ENCODE data around the gene CDC42BPB.

The CDC42BPB gene

GRCh38 chr14:103023881-103024473 is 33.4 kb downstream of the CDC42BPB start:
- Histone ChIP-seq H3K4me1 (peaks cover 8% of the 10 kb centered on the region), H3K9me3 (no peaks in the 10 kb centered on the region), H3K36me3 (no peaks in the 10 kb centered on the region; the same call in 1 of the 2 replicates), H3K27me3 (no peaks in the 10 kb centered on the region), H3K4me3 (ENCODE audit: low read depth, low read length) (peak overlapping the region; percentile 29)
- no peak for TF ChIP-seq CTCF (IDR thresholded peaks at IDR 0.05; ENCODE audit: low read depth, low read length)
- no peak for DNase-seq

- H3K9me3 ChIP-seq: no peaks in the 10 kb centered on the region
- H3K27me3 ChIP-seq: no peaks in the 10 kb centered on the region
- H3K4me1 ChIP-seq: peaks cover 8% of the 10 kb centered on the region
- TF ChIP-seq CTCF (IDR thresholded peaks at IDR 0.05; ENCODE audit: low read depth, low read length): no peak
- no peaks in the 10 kb centered on the region; the same call in 1 of the 2 replicates for H3K36me3 ChIP-seq
- H3K4me3 ChIP-seq (ENCODE audit: low read depth, low read length): no peak overlapping the region
- no peak for DNase-seq
Measured at GRCh38 chr14:103022685-103023044, 34.7 kb downstream of the CDC42BPB start.

- no peak overlapping the region for H3K4me3 ChIP-seq (ENCODE audit: low read depth, low read length)
- DNase-seq: no peak
- no peaks in the 10 kb centered on the region; the same call in 1 of the 2 replicates for H3K9me3 ChIP-seq
- no peak for TF ChIP-seq CTCF (IDR thresholded peaks at IDR 0.05; ENCODE audit: low read depth, low read length)
- H3K4me1 ChIP-seq: peaks cover 8% of the 10 kb centered on the region
- no peaks in the 10 kb centered on the region; the same call in 1 of the 2 replicates for H3K36me3 ChIP-seq
- H3K27me3 ChIP-seq: no peaks in the 10 kb centered on the region
Measured at GRCh38 chr14:103022002-103022684, 35.2 kb downstream of the CDC42BPB start.

- TF ChIP-seq CTCF (IDR thresholded peaks at IDR 0.05; ENCODE audit: low read depth, low read length): no peak
- Histone ChIP-seq H3K4me1 (peaks cover 8% of the 10 kb centered on the region), H3K36me3 (no peaks in the 10 kb centered on the region; the same call in 1 of the 2 replicates), H3K9me3 (no peaks in the 10 kb centered on the region; the same call in 1 of the 2 replicates), H3K27me3 (no peaks in the 10 kb centered on the region), H3K4me3 (ENCODE audit: low read depth, low read length) (no peak overlapping the region)
- no peak for DNase-seq
Measured at GRCh38 chr14:103021684-103022001, 35.7 kb downstream of the CDC42BPB start.

GRCh38 chr14:103020271-103021170 is 36.8 kb downstream of the CDC42BPB start:
- H3K9me3 ChIP-seq: no peaks in the 10 kb centered on the region; the same call in 1 of the 2 replicates
- peaks cover 8% of the 10 kb centered on the region for H3K4me1 ChIP-seq
- H3K4me3 ChIP-seq (ENCODE audit: low read depth, low read length): no peak overlapping the region
- no peaks in the 10 kb centered on the region for H3K27me3 ChIP-seq
- H3K36me3 ChIP-seq: no peaks in the 10 kb centered on the region; the same call in 1 of the 2 replicates
- no peak for DNase-seq
- TF ChIP-seq CTCF (IDR thresholded peaks at IDR 0.05; ENCODE audit: low read depth, low read length): no peak
